Posterior cingulate gyrus (tissue), 11 donors: ENCODE data around the gene KARS1.
A peak's percentile ranks its signal among the peaks of the same experiment; 100 is the strongest.

Source experiments
- DNase-seq, 10 donors: peaks; one replicate each; pipeline versions ENCODE4 v3.0.0 to v3.0.0-alpha.2; 2020 to 2021; ENCODE audit warnings: mixed read lengths in 3 of 10
- intact Hi-C: fragments of 100-400 bp; cut with DNase I; formaldehyde crosslinking; loops from one replicate; pipeline ENCODE4 v1.15.1; 2023

The KARS1 gene

DNA sequence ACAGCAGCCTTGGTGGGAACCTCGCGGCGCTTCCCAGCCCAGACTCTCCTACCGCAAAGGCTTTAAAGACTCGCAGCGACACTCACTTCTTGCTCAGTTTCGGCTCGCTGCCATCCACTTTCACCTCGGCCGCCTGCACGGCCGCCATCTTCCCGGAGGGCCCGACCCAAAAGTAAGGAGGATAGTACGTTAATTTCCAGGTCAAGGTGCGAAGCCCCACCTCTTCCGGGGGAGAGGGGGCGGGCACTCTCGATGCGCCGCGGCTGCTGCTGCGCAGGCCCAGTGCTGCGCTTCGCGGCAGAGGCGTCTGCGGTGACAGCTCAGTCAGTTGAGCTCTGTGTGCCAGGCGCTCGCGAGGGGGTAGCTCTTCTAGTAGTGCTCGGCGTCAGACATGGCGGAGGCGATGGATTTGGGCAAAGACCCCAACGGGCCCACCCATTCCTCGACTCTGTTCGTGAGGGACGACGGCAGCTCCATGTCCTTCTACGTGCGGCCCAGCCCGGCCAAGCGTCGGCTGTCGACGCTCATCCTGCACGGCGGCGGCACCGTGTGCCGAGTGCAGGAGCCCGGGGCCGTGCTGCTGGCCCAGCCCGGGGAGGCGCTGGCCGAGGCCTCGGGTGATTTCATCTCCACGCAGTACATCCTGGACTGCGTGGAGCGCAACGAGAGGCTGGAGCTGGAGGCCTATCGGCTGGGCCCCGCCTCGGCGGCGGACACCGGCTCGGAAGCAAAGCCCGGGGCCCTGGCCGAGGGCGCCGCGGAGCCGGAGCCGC is at the start of gene KARS1, which contains the start of gene TERF2IP:
TSS of gene KARS1 (minus strand) at position 174 of the 773 bp plus-strand sequence. CDS start at position 148, 26 bp downstream.
TSS of gene TERF2IP (plus strand) at position 282 of the 773 bp plus-strand sequence. CDS start at position 392, 110 bp downstream.
- DNase-seq: peak; percentile 92 to 99 (median 94)
- intact Hi-C loops: loop anchor here (1.0 to 2.0 kb wide), 2 partner anchors 24 to 117 kb away; partner anchors contain the start of gene ADAT1

DNA sequence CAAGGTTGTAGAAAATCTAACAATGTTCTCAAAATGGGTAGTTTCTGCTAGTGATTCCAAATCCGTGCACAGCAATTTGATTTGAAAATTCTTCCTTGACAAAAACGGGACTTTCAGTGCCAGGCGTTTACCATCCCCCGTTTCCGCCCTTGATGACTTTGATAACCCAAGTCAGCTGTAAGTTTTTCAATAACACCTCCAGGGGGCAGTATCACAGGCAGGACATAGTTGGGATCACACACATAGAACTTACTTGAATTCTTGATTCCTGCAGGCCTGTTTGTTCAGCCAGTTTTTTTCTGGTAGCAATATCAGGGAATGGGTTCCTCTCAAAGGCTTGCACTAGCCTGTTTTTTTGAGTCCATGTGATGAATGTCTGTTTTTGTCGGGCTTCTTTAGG is 48.2 kb upstream of the KARS1 start:
- DNase-seq: no peak
- intact Hi-C loops: no loop called here

GRCh38 chr16:75687361-75687760 is 39.9 kb upstream of the KARS1 start:
- intact Hi-C loops: no loop called here
- DNase-seq: no peak

- DNase-seq: no peak
- intact Hi-C loops: no loop called here
Observed at GRCh38 chr16:75682308-75682707, 34.8 kb upstream of the KARS1 start.

DNA sequence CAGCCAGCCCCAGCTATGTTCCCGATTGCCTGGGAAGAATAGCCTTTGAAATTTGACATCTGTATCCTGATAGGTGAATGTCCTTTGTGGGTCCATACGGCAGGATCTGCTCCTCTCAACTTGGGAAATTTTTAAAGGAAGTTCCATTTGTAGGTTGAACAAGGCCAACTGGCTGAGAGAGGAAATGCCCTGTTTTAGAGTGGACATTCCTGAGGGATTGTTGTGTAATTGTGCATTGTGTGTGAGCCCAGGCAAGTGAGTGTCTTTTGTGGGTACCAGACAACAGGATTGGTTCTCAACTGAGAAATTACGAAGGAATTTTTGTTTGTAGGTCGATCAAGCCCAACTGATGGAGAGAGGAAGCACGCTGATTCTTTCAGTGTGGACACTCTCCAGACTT is 31.9 kb upstream of the KARS1 start:
- intact Hi-C loops: no loop called here

GRCh38 chr16:75676909-75677308 is 29.4 kb upstream of the KARS1 start, which contains the start of gene CPHXL2:
Gene CPHXL2 (minus strand): TSS chr16:75677009. CDS start chr16:75676999, 10 bp downstream.
- intact Hi-C loops: no loop called here
- DNase-seq: no peak

More for the DNA sequence above, 31.9 kb upstream of the KARS1 start:
- no peak for DNase-seq

GRCh38 chr16:75667503-75667902 is 20.0 kb upstream of the KARS1 start:
- no peak for DNase-seq
- intact Hi-C loops: no loop called here

DNA sequence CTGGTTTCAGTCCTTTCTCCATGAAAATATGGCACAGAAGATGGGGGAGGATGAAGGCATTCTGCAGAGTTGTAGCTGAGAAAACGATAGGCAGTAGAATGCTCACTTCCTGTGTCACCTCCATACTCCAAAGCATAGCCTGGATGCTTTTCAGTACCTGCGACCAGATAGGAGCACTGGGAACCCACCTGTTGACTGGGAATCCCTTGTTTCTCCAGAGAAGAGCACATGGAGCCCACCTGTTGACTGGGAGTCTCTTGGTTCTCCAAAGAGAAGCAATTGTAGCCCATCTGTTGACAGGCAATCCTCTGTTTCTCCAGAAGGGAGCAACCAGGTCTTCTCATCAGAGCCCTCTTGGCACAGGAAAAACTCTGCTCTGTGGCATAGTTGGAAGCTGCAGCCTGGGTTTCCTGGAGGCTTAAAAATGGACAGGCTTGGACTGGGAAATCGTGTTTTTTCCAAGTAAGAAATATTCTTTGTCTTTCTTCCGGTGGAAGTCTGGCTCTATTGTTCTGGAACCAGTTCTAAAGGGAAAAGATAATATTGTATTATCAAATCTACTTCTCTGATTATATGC is 13.3 kb upstream of the KARS1 start:
- intact Hi-C loops: no loop called here
- DNase-seq: no peak

DNA sequence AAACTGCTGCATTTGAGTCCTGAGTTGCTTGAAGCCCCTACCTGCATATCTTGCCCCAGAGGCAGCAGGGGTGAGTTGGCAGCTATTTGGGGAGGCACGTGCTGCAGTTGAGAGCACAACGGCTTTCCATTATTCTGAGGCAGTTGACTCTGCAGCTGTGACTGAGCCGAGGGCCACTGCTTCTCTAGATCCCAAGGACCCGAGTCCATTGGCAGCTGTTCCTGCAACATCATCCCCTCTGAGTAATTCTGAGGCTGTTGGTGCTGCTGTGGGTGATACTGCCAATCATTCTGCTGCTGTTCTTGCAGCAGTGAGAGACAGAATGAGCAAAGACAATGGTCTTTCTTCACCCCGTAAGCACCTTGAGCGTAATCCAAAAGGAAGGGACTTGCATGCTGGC is 12.9 kb upstream of the KARS1 start:
- DNase-seq: peak in 6 of 10 donors; percentile 27 to 92 (median 51)
- intact Hi-C loops: no loop called here

DNA sequence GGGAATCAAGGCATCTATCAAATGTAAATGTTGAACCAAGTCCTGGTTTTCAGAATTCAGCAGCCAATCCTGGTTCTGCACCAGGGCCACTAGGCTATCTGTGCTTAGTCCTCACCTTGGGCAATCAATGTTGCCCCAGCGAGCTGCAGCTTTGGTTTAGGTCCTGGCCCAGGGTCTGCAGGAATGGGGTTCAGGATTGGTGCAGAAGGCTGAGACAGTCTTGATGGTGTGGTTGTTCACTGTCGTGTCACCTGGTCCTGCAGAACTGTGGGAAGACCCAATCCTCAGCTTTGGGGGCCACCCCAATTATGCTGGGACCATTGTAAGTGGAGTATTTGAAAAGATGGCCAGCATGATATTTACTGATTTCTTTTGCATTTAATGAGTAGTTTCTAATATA is 10.7 kb upstream of the KARS1 start:
- no peak for DNase-seq
- intact Hi-C loops: no loop called here

- intact Hi-C loops: no loop called here
Observed at GRCh38 chr16:75653922-75654321, 6.5 kb upstream of the KARS1 start.

DNA sequence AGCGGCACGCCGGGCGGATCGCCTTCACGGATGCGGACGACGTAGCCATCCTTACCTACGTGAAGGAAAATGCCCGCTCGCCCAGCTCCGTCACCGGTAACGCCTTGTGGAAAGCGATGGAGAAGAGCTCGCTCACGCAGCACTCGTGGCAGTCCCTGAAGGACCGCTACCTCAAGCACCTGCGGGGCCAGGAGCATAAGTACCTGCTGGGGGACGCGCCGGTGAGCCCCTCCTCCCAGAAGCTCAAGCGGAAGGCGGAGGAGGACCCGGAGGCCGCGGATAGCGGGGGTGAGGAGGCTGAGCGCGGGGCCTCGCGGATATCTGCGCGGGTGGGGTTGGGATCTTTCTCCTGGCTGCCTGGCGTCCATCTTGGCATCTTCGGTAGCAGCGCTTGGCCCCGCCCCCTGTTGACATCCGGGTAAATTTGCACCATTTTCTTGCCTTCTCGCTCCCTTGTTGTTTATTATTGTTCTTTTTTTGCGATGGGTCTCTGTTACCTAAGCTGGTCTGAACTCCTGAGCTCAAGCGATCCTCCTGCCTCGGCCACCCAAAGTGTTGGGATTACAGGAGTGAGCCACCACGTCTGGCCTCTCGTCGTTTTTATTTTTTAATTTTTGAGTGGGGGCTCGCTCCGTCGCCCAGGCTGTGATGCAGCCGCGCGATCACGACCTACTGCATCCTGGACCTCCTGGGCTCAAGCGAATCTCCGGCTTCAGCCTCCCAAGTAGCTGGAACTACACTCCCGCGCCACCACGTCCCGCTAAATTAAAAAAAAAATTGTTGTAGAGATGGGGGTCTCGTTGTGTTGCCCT is 1.0 kb upstream of the KARS1 start:
- intact Hi-C loops: loop anchor here (2.0 kb wide), 1 partner anchor 116 kb away; no protein-coding TSS in a partner anchor
- DNase-seq: peak; percentile 78 to 97 (median 86)

More at GRCh38 chr16:75653922-75654321, 6.5 kb upstream of the KARS1 start:
- no peak for DNase-seq

DNA sequence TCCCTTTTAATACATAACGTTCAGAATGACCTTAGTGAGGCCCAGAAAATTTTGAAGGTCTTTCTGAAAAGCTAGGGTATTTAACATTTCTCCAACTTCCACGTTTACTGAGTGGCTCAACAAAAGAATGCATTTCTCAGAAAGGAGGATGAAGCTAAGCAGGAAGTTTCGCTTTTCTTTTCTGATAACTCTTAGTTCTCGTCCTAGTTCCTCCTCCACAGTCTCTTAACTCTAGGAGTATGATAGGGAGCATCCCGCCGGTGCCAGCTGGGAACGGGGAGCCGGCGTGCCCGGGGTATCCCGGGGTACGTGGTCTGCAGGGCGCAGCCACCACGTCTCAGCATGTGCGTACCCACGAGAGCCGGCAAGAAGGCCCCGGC is 363 bp downstream of the KARS1 start:
- DNase-seq: no peak
- intact Hi-C loops: loop anchor here (1.0 kb wide), 1 partner anchor 24 kb away; the partner anchor contains the start of gene ADAT1

DNA sequence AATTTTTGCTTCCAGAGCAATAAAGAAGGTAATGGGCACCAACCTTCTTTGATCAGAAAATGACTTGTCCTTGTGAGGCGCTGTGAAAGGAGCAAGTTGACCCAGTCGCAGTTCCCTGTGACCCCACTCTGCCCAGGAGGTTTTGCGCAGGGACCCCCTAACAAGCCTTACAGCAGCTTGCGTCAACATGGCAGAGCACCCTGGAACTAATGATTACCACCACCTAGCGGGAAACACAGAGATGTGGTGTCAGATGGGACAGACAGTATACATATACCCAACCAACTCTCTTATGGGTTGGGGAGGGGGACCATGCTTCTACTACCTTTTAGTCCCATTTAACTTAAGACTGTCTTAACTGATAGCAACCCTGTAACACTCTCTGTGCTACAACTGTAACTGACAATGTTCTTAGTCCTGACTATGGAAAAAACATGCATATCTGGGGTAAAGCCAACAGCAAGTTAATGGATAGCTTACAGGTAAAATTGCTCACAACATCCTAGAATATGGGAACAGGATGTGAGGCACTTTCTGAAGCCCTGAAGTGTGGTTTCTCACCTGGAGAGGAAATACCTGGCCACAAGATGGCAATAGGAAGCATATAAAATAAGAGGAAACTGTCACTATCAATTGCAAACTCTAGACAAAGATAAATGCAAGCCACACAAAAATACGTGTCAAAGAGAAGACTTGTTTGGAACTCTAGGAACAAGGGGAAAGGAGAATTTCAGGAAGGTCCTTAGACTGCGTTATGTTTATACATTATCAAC is 3.0 kb downstream of the KARS1 start:
- DNase-seq: no peak
- intact Hi-C loops: no loop called here

- DNase-seq: no peak
- intact Hi-C loops: no loop called here
Observed at GRCh38 chr16:75640598-75640997, 6.9 kb downstream of the KARS1 start.

DNA sequence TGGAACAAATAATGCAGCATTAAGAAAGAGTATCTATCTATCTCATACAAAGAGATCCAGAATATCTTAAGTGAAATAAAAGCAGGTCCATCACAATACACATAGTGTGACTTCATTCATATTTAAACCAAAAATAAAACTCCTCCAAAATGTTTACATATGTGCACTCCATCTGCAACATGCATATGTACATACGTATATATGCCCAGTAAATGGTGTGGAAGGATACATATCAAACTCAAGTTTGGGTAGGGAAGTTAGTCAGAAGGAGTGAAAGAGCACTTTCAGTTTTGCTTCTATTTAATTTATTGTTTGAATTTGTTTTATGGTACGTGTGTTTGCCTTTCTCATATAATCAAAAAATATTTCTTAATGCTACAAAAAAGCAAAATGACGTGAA is 12.4 kb downstream of the KARS1 start:
- no peak for DNase-seq
- intact Hi-C loops: no loop called here

DNA sequence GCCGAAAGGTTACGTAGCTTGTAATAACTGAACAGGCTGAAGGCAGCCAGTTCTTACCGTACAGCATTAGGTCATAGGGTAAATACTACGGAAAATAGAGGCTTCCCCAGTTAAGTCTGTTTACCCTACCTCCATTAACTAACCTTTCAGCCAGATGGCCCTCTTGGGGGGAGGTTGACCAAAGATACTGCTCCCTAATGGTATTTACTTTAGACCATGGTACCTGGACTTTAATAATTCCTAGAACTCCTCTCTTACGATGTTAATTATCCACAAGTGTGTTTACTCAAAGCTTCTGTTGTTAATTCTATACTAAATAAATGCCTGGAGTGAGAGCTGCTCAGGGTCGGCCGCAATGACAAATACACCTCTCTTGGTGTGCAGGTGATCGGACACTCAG is 14.6 kb downstream of the KARS1 start:
- no peak for DNase-seq
- intact Hi-C loops: no loop called here

GRCh38 chr16:75630052-75630451 is 17.4 kb downstream of the KARS1 start:
- intact Hi-C loops: no loop called here
- DNase-seq: no peak

GRCh38 chr16:75629132-75629531 is 18.3 kb downstream of the KARS1 start:
- no peak for DNase-seq
- intact Hi-C loops: loop anchor here (10.0 kb wide), 1 partner anchor 164 kb away; the partner anchor contains the start of gene TMEM170A

GRCh38 chr16:75628351-75628750 is 19.1 kb downstream of the KARS1 start:
- intact Hi-C loops: loop anchor here (10.0 kb wide), 1 partner anchor 164 kb away; the partner anchor contains the start of gene TMEM170A

More at GRCh38 chr16:75628351-75628750, 19.1 kb downstream of the KARS1 start:
- peak in 1 of 10 donors; percentile 42 for DNase-seq
